SU-DHL-6 (cell line): ENCODE measurements around the gene NUDT19.

Experiments
- H2AFZ ChIP-seq: fragments of 200-600 bp; sonication (generic); 2 replicates; pipeline ENCODE4 v1.6.1; 2014; ENCODE audit warnings: low read depth, mild to moderate bottlenecking, moderate library complexity, mixed read lengths, antibody characterized with exemption, low read length; ENCODE audit not compliant: severe bottlenecking
- H3F3A ChIP-seq: fragments of 200-600 bp; shearing (Covaris generic); 2 replicates; pipeline ENCODE4 v1.6.0; 2016; ENCODE audit warnings: antibody characterized with exemption, mild to moderate bottlenecking; ENCODE audit not compliant: insufficient read depth
- H3K27ac ChIP-seq: fragments of 200-600 bp; sonication (generic); 2 replicates; pipeline ENCODE4 v1.5.1; 2016; ENCODE audit warnings: low read depth, mild to moderate bottlenecking, low read length, moderate library complexity, mixed read lengths
- H3K27me3 ChIP-seq: fragments of 200-600 bp; sonication (generic), shearing (Covaris generic); 2 replicates; pipeline ENCODE4 v1.6.0; 2014; ENCODE audit warnings: mild to moderate bottlenecking, low read length
- H3K36me3 ChIP-seq: fragments of 200-600 bp; sonication (generic); 2 replicates; pipeline ENCODE4 v1.6.1; 2014; ENCODE audit warnings: mild to moderate bottlenecking, low read length, mixed read lengths
- H3K4me2 ChIP-seq: fragments of 300-600, 200-600 bp; shearing (Covaris generic), sonication (generic); 2 replicates; pipeline ENCODE4 v1.6.0; 2014; ENCODE audit warnings: low read length, low read depth, mild to moderate bottlenecking; ENCODE audit not compliant: poor library complexity, severe bottlenecking
- H3K4me3 ChIP-seq: fragments of 200-600 bp; sonication (generic); 2 replicates; pipeline ENCODE4 v1.5.1; 2014; ENCODE audit warnings: antibody characterized with exemption, low read length, mild to moderate bottlenecking, mixed read lengths; ENCODE audit not compliant: insufficient read depth, poor library complexity, severe bottlenecking
- H3K79me2 ChIP-seq: fragments of 200-600 bp; sonication (generic); 2 replicates; pipeline ENCODE4 v1.6.1; 2014; ENCODE audit warnings: mild to moderate bottlenecking, low read length, moderate library complexity; ENCODE audit not compliant: insufficient read depth
- H3K9ac ChIP-seq: fragments of 200-600 bp; sonication (generic); 2 replicates; pipeline ENCODE4 v1.7.0; 2014; ENCODE audit warnings: mild to moderate bottlenecking, low read length
- H3K9me2 ChIP-seq: fragments of 200-600 bp; sonication (generic); replicated peaks from 2 replicates; pipeline ENCODE4 v1.6.1; 2014; ENCODE audit warnings: low read length; ENCODE audit not compliant: insufficient read depth
- H3K9me3 ChIP-seq: fragments of 200-600 bp; sonication (generic); 2 replicates; pipeline ENCODE4 v1.6.1; 2014; ENCODE audit warnings: low read length, mixed read lengths; ENCODE audit not compliant: insufficient read depth
- H4K20me1 ChIP-seq: fragments of 200-600 bp; sonication (generic); 2 replicates; pipeline ENCODE4 v1.6.1; 2014; ENCODE audit warnings: low read depth, mild to moderate bottlenecking, antibody characterized with exemption, low read length, moderate library complexity, mixed read lengths
- EZH2phosphoT487 ChIP-seq: fragments of 200-600 bp; sonication (generic), shearing (Covaris generic); conservative IDR thresholded peaks from 2 replicates; pipeline ENCODE4 v1.6.1; 2018; ENCODE audit warnings: mild to moderate bottlenecking, antibody characterized with exemption, low read length, moderate library complexity, mixed read lengths
- TF ChIP-seq, protein P1 (sequence below): fragments of 200-600 bp; sonication (generic); IDR thresholded peaks from one replicate; pipeline ENCODE4 v1.5.1; 2017; ENCODE audit warnings: antibody characterized with exemption, mild to moderate bottlenecking, low read length, moderate library complexity; ENCODE audit not compliant: insufficient read depth, poor library complexity, severe bottlenecking

The NUDT19 gene

GRCh38 chr19:32647361-32647760, 44.3 kb upstream of the NUDT19 start:
- no peaks in the 10 kb centered on the region for H3F3A ChIP-seq
- no peaks in the 10 kb centered on the region for H4K20me1 ChIP-seq
- no peaks in the 10 kb centered on the region for H3K27me3 ChIP-seq
- TF ChIP-seq EZH2phosphoT487 = no peak
- TF ChIP-seq, protein P1, sequence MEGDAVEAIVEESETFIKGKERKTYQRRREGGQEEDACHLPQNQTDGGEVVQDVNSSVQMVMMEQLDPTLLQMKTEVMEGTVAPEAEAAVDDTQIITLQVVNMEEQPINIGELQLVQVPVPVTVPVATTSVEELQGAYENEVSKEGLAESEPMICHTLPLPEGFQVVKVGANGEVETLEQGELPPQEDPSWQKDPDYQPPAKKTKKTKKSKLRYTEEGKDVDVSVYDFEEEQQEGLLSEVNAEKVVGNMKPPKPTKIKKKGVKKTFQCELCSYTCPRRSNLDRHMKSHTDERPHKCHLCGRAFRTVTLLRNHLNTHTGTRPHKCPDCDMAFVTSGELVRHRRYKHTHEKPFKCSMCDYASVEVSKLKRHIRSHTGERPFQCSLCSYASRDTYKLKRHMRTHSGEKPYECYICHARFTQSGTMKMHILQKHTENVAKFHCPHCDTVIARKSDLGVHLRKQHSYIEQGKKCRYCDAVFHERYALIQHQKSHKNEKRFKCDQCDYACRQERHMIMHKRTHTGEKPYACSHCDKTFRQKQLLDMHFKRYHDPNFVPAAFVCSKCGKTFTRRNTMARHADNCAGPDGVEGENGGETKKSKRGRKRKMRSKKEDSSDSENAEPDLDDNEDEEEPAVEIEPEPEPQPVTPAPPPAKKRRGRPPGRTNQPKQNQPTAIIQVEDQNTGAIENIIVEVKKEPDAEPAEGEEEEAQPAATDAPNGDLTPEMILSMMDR = no peak
- 0 out of 2 replicates have a peak, but pooled peaks cover 8% of the 10 kb centered on the region for H3K36me3 ChIP-seq
- H3K27ac ChIP-seq = no peak overlapping the region
- H3K9me3 ChIP-seq = no peaks in the 10 kb centered on the region
- no peak overlapping the region for H3K4me3 ChIP-seq
- no peak overlapping the region for H3K9ac ChIP-seq
- no peak overlapping the region for H3K4me2 ChIP-seq
- no peaks in the 10 kb centered on the region for H3K9me2 ChIP-seq
- H2AFZ ChIP-seq = no peak overlapping the region
- H3K79me2 ChIP-seq = no peaks in the 10 kb centered on the region

GRCh38 chr19:32649751-32650150, 41.9 kb upstream of the NUDT19 start:
- Histone ChIP-seq H3K79me2 (peaks cover 7% of the 10 kb centered on the region), H3K36me3 (0 out of 2 replicates have a peak, but pooled peaks cover 6% of the 10 kb centered on the region), H3K27me3 (no peaks in the 10 kb centered on the region), H3K9ac (no peak overlapping the region), H3K9me2 (no peaks in the 10 kb centered on the region), H3K27ac (no peak overlapping the region), H3K4me3 (no peak overlapping the region), H3K4me2 (no peak overlapping the region), H4K20me1 (no peaks in the 10 kb centered on the region), H3F3A (no peaks in the 10 kb centered on the region), H2AFZ (no peak overlapping the region), H3K9me3 (no peaks in the 10 kb centered on the region)
- TF ChIP-seq, protein P1 = no peak
- TF ChIP-seq EZH2phosphoT487 = no peak

- Histone ChIP-seq H3F3A (no peaks in the 10 kb centered on the region), H3K9me2 (no peaks in the 10 kb centered on the region), H3K4me2 (no peak overlapping the region), H3K9ac (no peak overlapping the region), H3K27me3 (no peaks in the 10 kb centered on the region), H3K9me3 (no peaks in the 10 kb centered on the region), H3K79me2 (peaks cover 7% of the 10 kb centered on the region), H3K36me3 (0 out of 2 replicates have a peak, but pooled peaks cover 6% of the 10 kb centered on the region), H3K4me3 (no peak overlapping the region), H2AFZ (no peak overlapping the region), H4K20me1 (no peaks in the 10 kb centered on the region), H3K27ac (no peak overlapping the region)
- TF ChIP-seq EZH2phosphoT487 = no peak
- TF ChIP-seq, protein P1 = no peak
Observed at GRCh38 chr19:32650671-32651070, 41.0 kb upstream of the NUDT19 start.
